ENCODE results near the gene SFXN2.
"Not testable (repeated sequence)": the region's sequence is repeated elsewhere in the genome, so short reads cannot be mapped to it uniquely, and the experiment has no call there.

Gene SFXN2

DNA sequence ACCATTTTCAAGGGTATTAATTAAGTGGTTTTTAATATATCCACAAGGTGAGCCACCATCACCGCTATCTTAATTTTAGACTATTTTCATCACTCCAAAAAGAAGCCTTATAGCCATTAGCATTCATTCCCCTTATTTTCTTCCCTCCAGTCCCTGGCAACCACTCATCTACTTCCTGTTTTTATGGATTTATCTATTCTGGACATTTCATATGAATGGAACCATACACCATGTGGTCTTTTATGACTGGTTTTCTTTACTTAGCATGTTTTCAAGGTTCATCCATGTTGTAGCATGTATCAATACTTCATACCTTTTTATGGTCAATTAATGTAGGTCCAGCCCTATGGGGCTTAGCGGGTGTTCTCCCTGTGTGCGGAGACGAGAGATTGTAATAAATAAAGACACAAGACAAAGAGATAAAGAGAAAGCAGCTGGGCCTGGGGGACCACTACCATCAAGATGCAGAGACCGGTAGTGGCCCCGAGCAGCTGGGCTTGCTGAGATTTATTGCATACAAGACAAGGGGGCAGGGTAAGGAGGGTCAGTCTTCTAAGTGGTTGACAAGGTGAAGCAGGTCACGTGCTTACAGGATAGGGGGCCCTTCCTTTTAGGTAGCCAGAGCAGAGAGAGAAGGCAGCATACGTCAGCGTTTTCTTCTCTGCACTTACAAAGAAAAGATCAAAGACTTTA lies 44.0 kb downstream of the SFXN2 start:
- no peak for DNase-seq

- not testable (repeated sequence) for DNase-seq
These were observed 44.5 kb downstream of the SFXN2 start for GRCh38 chr10:102758933-102759262.

DNA sequence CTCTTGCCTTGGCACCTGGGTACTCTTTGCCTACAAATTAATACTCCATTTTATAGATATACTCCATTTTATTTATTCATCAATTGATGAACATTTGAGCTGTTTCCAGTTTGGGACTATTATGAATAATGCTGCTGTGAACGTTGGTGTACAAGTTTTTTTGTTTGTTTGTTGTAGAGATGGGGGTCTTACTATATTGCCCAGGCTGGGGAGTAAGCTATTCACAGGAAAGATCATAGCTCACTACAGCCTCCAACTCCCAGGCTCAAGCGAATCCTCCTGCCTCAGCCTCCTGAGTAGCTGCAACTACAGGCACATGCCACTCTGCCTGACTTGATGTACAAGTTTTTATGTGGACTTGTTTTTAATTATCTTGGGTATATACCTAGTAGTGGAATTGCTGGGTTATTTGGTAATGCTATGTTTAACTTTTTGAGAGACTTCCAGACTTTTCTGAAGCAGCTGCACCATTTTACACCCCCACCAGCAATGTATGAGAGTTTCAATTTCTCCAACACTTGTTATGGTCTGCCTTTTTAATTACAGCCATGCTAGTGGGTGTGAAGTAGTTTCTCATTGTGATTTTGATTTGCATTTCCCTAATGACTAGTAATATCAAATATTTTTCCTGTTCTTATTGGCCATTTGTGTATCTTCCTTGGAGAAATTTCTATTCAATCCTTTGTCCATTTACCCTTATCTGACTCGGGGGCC lies 45.2 kb downstream of the SFXN2 start:
- DNase-seq = no peak

GRCh38 chr10:102761981-102762380 lies 47.5 kb downstream of the SFXN2 start:
- DNase-seq = no peak

GRCh38 chr10:102762401-102763015 lies 48.1 kb downstream of the SFXN2 start:
- DNase-seq = no peak

- DNase-seq = no peak
These were observed 48.7 kb downstream of the SFXN2 start for GRCh38 chr10:102763037-102763607.

- peak; percentile 53 for DNase-seq
These were observed 50.2 kb downstream of the SFXN2 start for GRCh38 chr10:102764470-102765161.

DNA sequence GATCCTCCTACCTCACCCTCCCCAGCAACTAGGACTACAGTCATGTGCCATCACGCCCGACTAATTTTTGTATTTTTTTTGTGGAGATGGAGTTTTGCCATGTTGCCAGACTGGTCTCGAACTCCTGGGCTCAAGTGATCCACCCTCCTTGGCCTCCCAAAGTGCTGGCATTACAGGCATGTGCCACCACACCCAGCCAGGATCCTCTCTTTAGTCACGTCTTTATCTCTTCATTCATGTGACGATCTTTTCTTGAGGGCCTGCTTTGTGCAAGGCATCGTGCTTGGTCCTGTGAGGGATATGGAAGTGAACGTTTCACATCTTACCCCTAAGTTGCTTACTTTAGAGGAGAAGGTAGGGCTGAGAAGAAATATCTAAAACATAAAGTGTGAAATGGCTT lies 50.9 kb downstream of the SFXN2 start:
- no peak for DNase-seq

DNA sequence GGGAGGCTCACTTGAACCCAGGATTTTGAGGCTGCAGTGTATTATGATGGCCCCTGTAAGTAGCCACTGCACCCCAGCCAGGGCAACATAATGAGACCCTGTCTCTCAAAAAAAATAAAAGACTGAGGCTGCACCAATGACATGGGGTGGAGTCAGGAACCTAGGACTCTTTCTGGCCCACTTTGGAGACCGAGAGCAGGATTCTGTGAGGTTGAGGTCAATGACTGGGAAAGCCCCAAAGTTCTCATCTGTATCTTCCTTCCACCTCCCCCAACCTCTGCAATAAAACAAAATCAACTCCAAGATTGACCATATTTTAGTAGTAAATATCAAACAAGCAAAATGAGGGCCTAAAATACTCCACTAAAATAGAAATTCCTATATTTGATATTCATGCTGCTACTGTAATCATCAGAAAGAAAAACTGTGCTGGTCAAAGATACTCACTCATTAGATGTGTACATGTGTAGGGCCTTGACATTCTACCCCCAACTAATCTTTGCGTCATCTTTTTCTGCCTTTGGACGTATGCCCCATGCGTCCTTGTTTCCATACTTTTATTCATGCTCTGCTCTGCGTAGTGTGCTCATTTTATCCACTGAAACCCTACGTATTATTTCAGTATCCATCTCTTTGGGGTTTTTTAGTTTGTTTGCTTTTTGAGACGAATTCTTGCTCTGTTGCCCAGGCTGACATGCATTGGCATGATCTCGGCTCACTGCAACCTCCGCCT lies 53.2 kb downstream of the SFXN2 start:
- DNase-seq = no peak

- DNase-seq = no peak
These were observed 55.1 kb downstream of the SFXN2 start for GRCh38 chr10:102769375-102770107.

DNA sequence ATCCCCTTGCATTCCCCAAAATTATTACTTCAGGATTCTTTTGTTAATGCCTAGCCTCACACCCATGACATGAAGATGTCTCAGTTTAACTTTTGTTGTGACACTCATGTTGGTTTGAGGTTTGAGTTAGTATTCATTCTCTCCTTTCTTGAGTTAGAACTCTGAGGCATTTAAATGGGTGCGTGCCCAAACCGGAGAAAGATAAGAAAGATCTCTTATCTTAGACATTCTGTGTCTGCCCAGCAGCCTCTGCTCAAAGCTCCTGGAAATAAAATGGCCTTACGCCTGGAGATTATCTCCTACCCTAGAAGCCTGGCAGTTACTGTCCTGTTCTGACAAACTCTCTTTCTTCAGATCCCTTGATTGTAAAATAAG lies 55.7 kb downstream of the SFXN2 start:
- no peak for DNase-seq

DNA sequence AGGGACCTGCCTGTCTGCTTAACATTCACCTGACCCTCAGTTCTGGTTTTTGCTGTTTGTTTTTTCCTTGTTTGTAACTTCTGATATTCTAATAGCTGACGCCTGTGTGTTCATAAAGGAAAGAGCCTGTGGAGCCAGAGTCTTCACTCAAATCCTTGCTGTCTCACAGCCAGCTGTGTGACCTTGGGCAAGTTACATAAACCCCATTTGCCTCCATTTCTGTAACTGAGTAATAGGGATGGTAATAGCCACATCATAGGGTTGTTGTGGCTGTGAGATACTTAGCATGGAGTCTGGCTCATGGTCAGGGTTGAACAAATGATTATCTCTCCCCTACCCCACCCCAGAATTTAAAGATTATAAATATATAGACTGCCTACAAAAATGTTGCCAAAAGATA lies 56.4 kb downstream of the SFXN2 start:
- peak; percentile 31 for DNase-seq

- DNase-seq = peak; percentile 49
These were observed 58.9 kb downstream of the SFXN2 start for GRCh38 chr10:102773320-102773719.

GRCh38 chr10:102773986-102774385 lies 59.5 kb downstream of the SFXN2 start:
- DNase-seq = no peak

DNA sequence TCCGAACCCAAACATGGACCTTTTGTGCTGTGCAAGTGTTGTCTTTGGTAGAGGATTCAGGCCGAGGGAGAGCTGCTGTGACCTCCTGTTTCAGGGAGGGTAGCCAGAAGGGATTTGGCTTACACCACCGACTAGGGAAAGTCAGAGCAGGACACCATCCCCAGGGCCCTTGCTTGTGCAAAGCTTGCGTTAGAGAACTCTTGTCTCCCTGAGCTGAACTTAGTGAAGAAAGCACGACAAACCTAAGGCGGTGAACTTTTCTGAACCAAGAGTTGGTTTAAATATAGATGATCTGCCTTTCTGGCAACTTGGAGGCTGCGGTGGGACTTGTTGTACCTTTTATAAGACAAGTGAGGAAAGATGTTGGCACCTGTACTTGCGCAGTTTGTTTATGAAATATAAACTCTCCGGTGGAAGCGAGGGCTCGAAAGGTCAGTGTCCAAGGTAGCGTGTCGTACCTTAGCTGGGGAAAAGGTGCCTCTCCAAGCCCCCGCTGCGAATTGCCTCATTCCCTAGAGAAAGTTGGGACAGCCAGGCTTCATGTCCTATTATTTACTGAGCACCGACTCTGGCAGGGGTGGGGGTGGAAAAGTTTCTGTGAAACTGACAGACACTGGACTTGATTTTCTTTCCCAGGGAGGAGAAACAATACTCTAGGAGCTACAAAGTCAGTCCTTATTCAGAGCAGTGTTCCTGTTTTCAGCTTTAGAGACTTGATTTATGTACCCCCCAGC lies 60.9 kb downstream of the SFXN2 start:
- no peak for DNase-seq

DNA sequence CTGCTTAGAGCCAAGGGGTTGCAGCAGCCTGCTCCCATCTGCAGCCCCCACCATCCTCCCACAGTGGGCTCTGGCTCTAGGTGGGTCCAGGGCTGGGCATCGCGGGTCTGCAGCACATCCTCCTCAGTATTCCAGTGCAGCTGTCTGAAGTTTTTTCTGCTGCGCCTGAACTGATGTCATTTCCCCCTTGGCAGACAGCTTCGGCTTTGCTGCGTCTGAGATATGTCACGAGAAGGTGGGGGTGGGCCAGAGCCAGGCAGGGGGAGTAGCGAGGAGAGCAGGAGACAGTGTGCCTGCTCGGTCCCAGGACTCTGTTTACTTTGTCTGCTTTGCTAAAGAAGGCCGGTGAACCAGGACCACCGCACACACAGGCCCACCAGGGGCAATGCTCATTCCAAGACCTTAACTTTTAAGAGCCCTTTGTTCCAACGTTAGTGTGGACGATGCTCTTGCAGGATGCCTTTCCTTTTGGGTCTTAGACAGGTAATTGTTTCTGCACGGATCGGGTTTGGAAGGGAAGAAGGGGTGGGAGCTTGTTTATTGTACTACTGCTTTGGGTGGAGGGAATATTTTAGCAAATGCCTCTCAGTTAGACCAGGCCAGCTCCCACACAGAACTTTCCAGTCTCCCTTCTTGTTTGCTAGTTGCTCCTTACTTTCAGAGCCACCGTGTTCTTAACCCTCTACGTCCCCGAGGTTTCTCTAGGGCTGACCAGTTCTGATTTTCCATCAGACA lies 61.7 kb downstream of the SFXN2 start:
- DNase-seq = peak; percentile 94

GRCh38 chr10:102776779-102777456 lies 62.5 kb downstream of the SFXN2 start:
- peak; percentile 99 for DNase-seq

DNA sequence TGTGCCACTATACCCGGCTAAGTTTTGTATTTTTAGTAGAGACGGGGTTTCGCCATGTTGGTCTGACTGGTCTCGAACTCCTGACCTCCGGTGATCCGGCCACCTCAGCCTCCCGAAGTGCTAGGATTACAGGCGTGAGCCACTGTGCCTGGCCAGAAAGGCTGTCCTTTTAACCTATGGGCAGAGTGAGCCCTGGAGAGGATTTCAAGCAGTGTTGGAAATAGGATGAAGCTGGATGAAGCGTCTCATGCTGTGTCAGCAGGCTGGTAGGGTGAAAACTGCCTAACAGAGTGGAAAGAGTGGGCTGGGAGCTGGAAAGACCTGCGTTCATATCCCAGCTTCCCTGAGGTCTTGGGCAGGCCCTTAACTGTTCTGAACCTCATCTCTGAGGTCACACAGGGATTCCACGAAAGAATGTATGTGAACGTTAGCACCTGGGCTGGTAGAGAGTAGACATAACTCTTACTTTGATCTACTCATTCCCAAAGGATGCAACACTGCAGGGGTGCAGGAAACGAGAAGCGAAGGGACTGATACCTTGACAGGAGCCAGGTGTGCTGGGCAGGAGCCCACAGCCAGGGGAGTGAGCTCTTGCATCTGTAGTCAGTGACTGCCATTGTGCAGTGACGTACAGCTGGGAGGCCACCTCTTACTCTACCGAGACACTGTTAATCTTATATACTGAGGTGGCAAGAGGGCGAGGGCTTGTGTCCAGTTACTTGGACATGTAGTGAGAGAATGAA lies 63.4 kb downstream of the SFXN2 start:
- DNase-seq = no peak

DNA sequence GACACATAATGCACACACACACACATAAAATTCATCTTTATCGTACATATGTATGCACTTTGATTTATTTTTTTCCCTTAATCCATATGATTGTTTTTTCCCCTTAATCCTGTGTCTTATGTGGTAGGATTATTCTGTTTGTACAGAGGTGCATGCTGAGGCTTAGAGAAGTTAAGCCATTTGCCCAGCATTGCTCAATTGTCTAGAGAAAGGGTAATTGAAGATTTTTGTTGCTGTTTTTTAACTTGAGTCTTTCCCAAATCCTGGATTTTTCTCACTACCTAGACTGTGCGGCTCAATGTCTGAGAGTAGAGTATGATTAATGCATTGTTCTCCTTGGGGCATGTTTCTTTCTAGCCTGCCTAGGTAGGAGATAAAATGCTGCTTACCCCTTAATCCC lies 64.3 kb downstream of the SFXN2 start:
- no peak for DNase-seq
